NCI-H2029 (cell line): ENCODE results near the gene SH3RF1.
A peak's percentile ranks its signal among the peaks of the same experiment; 100 is the strongest.

Experiments used
- DNase-seq: peaks from one replicate; lab custom pipeline; 2025; lab: John Stamatoyannopoulos, UW

The SH3RF1 gene

DNA sequence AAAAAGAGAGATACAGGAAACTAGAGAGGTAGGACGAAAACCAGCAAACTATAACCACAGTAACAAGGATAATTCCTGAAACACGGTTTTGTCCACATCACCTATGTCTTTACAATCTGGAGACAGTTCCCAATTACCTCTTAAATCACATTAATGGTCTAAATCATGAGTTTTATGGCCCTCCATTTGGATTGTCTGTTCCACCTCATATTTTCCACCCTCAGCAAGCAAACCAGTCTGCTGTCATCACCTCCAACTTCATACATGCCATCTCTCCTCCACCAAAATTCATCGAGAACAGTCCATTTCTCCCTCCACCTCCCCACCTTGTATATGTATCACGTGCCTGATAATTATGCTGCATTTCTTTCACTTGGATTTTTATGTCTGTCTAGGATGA is 107.3 kb downstream of the SH3RF1 start:
- no peak for DNase-seq

DNA sequence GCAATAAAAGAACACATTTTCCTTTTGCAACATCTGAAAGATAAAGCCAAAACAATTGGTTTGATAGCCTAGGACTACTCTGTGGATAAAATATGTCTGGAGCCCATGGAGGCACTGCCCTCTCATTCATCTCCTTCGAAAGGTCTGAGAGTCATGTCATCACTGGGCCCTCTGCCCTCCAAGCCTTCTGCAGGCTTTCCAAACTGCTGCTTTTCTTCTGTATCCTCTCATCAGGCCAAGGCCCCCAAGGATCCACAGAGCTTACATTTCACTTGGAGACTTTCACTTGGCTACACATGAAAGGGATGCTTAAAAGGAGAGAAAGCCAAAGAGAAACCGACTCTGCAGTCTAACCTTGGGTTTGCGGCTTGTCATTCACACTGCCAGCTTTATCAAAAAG is 109.9 kb downstream of the SH3RF1 start:
- no peak for DNase-seq

DNA sequence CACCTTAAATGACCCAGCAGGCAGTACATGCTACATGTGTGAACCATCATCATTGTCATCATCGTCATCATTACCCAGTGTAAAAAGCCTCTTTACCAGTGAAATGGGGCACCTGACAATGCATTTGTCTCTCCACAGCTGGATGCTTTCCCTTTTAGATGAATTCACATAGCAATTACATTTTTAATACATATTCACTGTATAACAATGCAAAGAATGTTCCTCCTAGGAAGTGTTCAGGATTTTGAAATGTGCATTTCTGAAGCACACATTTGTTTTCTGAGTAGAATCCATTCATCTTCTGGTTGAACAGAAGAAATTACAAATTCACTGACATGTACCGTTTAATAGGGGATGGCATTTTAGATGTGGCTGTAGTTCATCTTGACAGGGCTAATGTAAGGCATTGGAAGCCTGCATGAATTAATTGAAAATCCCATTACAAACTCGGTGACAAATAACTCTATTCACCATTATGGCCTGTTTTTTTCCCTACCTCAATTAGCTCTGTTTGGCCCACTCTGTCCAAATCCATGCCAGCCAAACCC is 111.1 kb downstream of the SH3RF1 start:
- DNase-seq: no peak

DNA sequence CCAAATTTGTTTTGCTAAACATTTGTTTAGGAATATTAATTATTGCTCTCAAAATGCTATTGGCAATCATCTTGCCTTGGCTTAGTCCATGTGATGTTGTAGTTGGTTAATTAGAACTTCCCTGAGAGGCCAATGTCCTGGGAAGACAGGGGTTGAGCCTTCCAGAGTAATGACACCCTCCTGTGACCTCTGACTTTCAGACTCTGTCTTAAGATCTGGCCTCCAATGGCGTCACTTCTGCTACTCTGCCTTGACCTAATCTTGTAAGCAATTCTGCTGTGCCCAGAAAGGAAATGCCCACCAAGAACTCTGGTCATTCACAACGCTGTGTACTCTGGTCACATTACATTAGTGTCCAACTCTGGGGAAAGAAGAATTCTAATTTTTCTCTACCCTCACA is 111.9 kb downstream of the SH3RF1 start:
- no peak for DNase-seq

DNA sequence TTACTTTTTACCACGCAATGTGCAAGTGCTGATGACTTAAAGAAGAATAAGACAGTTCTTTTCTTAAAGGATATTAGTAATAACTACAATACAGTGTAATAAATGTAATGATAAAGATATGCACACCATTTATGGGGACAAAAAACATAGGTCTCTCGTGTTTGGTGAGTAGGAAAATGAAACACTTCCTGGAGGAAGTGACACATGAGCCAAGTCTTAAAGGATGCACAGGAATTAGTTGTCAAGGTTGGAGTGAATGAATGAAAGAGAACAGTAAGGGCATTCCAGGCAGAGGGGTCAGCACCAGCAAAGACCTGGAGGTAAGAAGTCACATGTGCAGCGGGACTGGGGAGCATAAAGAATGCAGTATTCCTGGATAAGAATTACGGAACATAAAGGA is 112.7 kb downstream of the SH3RF1 start:
- DNase-seq: no peak

DNA sequence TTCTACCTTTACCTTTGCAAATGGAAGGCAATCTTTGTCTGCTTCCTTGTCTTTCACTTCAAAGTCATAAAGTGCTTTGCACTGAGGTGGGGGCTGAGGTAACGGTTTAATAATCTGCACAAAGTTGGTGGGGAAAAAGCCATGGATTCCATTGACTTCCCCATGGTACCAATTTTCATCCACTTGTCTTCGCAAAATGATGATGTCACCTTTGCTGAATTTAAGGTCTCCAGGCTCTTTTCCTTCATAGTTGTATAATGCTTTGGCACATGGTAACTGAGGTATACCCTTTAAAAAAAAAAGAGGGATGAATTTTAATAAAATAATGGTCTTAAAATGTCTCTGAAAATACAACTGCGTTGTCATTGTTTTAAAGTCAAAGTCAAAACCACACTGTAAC is 114.4 kb downstream of the SH3RF1 start:
- no peak for DNase-seq

DNA sequence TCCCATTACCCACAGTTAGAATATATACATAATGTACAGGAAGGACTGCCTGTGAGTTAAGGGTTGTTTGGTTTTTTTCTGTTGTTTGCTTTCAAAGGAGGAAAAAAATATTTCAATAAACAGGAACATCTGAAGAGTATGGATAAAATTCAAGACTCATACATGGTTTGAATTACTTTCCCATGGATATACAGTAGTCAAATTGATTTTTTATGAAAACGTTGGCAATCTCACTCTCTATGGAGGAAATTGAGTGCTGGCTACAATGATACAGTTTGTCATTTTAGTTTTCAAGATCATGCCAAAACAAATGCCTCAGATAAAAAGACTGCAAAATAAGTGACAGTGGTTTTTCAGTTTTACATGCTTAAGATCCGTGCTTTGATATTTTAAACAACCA is 116.6 kb downstream of the SH3RF1 start:
- no peak for DNase-seq

DNA sequence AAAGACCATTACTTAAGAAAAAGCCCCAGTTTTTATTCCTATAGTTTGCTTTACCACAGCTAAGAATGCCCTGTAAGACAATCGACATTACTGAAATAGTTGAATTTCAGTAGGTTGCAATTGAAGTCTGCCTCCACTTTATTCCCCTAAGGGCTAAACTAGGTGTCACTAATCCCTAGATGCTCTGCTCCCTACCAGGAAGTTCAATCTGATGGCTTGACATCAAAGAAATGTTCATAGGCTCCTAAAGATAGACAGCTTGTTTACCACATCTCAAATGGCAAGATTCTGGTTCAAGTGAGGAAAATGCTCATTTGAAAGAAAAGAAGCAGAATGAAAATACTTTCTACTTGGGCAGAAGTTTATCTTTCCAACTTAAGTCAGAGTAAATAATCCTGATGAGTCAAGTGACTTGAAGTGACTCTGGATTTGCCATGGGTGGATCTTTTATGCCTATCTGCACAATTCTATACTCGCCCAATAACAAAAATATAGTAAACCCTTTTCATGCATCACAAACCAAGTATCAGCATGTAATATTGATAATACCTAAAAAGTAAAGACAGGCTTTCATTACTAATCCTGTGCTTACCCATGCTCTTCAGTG is 117.2 kb downstream of the SH3RF1 start:
- no peak for DNase-seq

DNA sequence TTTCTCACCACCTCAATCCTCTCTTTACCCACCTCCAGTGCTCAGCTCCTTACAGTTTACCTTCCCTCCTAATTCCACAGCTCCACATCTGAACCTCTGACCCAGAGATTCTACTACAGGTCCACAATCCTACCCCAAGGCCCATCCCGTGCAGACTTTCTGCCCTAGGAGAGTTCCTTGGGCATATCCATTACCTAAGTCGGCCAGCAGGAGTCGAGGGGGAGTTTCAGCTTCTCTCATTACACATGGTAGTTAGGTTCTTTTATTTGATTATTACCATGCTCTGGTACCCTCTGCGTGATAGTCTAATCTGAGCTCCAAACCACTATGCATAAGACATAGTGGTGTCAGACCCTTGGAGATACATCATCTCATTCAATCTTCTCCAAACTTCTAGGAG is 117.9 kb downstream of the SH3RF1 start:
- DNase-seq: no peak

DNA sequence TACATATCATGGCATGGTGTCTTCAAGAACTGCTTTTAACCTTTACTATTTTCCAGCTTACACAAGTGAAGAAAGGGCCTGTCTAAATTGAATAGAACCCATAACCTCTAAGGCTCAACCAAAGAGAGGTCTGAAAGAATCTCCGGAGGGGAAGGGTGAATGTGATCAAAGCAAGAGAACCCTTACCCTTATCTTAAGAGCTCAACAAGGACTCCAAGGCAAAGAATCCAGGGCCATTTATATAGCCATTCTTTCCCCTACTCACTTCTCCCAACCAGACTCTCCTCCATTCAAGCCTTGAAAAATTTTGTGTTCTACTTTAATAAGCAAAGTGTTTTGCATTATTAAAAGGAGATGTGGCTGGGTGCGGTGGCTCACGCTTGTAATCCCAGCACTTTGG is 118.7 kb downstream of the SH3RF1 start:
- DNase-seq: no peak

DNA sequence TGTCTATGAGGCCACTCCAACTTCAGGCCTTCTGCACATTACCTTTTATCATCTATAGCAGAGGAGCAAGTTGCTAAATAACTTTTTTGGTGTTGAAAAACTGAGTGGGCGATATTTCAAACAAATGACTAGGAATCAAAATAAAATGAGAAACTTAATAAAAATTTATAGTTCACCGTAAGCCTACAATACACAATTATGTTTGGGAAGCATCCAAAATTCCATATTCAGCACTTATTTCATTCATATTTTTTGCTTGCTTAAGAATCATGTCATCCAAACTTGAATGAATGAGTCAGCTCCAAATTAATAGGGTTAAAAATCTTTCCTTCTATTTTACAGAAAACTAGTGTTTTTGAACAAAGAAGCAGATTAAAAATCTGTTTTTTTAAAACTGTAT is 119.1 kb downstream of the SH3RF1 start:
- no peak for DNase-seq

DNA sequence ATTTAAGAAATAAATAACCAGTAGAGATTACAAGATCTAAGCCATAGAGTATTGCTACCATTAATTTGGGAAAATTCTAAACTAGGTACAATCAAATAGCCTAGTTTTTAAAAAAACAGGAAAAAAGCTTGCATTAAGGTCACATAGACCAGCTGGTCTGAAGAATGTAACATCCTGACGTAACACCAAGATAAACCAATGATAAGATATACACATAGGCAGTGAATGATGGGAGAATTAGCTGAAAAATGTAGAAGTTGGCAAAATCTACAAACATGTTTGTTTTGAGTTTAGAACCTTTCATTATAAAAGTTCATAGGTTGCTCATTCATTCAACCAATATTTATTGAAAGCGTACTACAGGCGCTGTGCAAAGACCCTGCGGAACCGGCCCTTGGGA is 120.0 kb downstream of the SH3RF1 start:
- no peak for DNase-seq

DNA sequence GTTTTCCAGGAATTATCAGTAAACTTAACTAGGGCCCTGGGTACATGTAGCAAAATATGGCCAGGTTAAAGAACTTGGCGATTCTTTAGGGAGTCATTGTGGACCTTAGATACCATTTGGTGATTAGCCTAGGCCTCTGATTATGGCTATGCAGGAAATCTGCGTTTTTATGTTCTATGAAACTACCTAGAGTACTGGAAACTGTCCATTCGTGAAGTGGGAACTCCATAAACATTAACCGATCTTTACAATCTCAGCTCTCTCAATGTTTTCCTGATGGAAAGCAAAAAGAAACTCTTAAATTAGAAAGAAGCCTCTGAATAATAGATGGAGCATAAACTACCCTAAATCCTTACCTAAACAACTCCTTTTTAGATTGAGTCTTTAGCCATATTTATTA is 121.9 kb downstream of the SH3RF1 start:
- no peak for DNase-seq

DNA sequence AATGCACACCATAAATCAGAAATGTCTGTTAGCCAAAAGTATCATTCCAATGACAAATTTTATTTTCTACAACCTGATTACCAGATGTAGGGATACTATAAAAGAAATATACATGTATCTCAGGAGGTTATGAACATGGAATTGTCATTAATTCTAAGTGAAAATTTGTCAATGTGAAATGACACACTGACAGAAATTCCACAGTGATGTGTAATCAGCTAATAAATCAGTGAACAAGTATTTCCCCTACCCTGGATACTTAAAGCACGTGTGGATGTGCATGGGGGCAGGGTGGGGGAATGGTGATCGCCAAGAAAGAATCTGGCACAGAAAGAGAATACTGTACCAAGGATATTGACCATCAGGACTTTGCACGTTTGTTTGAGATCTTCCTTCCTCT is 123.6 kb downstream of the SH3RF1 start:
- no peak for DNase-seq

DNA sequence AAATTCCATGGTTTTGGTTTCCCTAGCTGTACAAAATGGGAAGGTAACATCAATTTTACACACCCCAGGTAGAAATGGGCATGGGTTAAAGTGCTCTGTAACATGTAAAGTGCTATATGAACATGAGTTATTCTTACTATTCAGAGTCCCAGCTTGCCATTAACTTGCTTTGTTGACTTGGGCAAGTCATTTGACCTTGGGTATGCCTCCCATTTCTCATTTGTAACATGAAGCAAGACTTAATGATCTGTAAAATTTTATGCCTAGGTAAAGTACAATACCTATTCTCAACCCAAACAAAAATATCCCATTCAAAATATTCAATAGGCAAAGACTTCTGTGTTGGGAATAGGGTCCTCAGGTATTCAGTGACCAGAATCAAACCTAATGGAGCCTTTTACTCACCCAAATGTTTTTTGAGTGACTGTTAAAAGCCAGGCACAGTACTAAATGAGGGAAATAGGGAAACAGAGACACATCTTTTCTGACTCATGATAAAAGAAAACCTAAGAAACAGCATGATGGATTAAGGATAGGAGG is 126.6 kb downstream of the SH3RF1 start:
- no peak for DNase-seq

DNA sequence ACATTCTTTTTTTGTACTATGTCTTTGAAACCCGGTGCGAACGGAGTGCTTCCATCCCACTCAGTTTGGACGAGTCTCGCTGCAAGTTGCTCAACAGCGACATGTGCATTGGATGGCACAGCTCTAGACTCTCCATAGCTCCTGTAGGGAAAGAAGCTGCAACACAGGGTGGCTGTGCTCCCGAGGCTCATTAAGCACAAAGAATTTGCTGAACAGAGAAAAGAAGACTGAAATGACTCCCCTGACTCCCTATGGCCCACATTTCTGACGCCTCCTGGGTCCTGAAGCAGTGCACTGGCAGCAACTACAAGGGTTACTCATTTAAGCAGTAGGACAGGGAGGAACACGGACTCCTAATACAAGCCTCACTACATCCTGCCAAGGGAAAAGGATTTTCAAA is 127.4 kb downstream of the SH3RF1 start:
- DNase-seq: no peak

DNA sequence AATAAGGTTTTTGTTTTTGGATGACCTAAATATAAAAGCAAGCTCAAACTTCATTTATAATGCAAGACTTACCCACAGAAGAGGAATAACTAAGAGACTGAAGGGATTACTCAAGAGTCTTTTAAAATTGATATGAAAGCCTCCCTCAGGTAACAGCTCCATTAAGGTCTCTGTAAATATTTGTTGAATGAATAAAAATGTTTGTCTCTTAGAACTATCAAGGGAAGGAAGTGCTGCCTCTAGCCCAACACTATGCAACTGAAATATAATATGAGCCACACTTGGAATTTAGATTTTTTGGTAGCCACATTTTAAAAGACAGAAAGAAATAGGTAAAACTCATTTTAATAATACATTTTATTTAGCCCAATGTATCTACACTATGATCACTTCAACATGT is 127.8 kb downstream of the SH3RF1 start:
- no peak for DNase-seq

DNA sequence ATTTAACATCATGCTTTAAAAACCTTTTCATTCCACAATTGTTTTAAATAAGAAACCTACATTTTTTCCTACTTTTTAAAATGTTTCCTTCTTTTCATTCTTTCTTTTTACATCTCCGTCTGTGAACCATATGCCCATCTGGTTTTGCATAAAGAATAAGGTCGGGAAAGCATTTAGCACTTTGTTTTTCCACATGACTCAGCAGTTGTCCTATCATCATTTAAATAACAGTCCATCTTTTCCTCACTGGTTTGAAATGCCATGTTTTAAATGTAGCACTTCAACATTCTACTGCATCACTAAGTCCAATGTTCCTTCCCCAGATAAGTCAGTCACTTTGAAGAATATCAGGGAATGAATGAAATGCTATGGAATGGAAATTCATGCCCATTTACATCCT is 128.4 kb downstream of the SH3RF1 start:
- DNase-seq: no peak

DNA sequence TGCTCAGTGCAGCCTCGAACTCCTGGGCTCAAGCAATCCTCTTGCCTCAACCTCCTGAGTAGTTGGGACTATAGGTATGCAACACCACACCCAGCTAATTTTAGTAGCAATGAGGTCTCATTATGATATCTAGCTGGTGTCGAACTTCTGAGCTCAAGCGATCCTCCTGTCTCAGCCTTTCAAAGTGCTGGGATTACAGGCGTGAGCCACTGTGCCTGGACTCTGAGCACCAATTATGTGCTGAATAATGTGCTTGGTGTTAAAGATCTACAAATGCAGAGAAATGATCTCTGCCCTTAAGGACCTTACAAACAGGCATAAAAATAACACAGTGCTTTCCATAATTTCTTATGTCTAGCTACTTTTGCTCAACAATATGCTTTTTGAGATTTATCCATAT is 131.7 kb downstream of the SH3RF1 start:
- DNase-seq: no peak

DNA sequence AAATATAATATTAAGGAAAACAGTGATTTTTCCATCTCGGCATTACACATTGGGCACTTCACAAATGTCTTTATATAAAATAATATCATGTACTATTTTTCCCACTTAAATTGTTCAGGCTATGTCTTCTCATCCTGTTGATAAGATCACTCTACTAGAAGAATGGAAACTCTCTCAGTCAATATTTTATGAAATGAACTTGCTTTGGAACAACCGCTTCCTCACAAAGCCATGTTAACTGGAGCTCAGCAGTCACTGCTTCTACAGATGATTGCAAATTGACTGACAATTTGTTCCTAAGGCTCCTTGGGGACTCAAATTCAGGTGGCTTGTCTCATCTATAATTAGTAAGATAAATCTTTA is 133.2 kb downstream of the SH3RF1 start:
- no peak for DNase-seq

DNA sequence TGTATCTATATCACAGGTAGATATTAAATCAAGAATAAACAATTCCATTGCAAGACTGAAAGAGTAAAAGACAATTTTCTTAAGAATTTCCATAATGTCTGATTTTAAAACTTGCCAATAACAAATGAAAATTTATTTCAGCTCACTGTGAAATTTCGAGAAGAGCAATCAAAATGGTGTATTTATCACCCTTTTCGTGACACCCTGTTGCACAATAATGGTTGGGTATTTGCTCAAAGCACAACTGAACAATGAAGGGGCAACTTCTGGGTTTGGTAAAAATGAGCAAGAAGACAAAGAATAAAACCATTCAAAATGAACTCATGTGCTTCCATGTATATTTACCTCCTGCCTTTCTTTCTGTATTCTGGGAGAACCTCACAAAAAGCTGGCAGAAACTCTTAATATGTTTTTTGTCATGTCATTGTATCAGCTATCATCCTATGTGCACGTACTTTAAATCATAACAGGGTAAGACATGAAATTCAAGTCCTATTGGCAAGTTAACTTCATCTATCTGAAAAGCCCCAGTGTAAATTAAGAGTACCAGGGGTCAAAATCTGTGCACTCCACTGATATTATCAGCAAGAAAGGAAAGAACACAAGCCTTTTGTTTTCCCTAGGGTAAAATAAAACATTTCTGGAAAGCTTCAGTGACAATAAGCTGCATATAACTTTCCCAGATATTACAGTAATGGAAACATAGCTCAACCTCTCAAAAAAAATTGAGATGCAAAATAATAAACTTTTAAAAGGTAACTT is 133.8 kb downstream of the SH3RF1 start:
- no peak for DNase-seq

DNA sequence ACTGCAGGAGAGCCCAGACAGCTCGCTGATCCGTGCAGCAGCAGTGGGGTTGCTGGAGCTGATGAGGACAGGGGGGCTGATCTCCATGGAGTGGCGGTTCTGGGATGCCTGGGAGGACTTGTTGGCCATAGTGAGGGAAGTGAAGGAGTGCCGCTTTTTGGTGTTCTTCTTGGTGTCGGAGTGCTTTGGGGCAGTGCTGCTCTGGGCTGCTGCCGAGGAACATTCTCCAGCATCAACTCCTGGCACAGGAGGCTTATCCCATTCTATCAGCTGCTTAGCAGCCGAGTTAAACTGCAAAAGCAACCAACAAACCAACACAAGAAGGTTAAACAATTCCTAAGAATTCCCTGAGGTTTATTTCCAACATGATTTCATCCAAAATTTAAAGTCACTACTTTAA is 134.4 kb downstream of the SH3RF1 start:
- DNase-seq: no peak

DNA sequence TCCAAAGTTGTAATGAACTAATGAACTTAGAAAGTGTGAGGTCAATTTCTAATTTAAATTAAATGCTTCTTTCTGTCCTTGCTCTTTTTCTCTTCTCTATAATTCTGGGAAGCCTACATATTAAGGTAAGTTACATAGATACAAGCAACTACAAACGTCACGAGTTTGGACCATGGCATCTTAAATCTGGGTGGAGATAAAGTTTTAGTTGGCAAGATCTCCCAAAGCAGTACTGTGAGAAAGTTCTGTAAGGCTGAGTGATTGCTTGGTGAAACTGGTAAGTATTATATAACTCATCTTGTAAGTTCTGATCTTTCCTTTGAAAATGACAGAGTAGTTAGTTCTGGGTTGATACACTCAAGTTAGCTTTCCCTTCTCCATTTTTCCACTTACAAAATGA is 135.0 kb downstream of the SH3RF1 start:
- no peak for DNase-seq

DNA sequence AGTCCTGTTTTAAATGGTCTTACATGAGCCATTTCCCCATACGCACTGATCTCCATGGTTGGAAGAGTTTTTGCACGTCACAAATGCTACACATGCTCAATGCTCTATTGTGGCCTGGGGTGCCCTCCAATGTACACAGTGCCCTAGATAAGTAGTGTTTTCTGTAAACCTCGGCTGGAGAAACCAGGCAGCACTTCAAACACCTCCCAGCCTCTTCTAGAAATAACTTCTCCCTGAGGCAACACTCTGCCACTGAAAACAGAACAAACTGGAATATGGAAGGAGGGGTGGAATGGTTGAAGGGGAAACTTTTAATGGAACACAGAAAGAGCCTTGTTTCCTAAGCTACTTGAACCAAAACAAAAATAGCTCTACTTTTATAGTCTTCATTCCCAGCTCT is 136.8 kb downstream of the SH3RF1 start:
- DNase-seq: peak; percentile 21
